Measurements from ENCODE around the gene KMO. TPM values are rescaled to one million over a fixed set of nuclear protein-coding genes. Genes with fewer than 3 reads are reported as not detected.

The KMO gene
- under 0.01 TPM in 1 of 2 replicates, not detected in the other for total RNA-seq

DNA sequence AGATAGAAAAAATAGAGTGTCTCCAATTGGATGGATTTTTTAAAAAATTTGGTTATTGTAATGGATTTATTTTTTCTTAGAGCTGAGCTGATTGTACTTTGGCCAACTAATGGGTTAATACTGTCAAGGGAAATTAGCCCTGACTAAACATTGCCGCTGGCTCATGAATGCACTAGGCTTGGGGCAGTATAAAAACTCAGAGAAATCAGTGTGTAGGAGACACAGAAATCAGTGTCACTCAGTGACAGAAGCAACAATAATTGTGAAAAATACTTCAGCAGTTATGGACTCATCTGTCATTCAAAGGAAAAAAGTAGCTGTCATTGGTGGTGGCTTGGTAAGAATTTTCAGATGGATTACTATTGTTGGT, at the start of gene KMO:
Gene KMO (plus strand): TSS at position 217 of the 370 bp plus-strand sequence. CDS start 67 bp downstream, at position 284.

DNA sequence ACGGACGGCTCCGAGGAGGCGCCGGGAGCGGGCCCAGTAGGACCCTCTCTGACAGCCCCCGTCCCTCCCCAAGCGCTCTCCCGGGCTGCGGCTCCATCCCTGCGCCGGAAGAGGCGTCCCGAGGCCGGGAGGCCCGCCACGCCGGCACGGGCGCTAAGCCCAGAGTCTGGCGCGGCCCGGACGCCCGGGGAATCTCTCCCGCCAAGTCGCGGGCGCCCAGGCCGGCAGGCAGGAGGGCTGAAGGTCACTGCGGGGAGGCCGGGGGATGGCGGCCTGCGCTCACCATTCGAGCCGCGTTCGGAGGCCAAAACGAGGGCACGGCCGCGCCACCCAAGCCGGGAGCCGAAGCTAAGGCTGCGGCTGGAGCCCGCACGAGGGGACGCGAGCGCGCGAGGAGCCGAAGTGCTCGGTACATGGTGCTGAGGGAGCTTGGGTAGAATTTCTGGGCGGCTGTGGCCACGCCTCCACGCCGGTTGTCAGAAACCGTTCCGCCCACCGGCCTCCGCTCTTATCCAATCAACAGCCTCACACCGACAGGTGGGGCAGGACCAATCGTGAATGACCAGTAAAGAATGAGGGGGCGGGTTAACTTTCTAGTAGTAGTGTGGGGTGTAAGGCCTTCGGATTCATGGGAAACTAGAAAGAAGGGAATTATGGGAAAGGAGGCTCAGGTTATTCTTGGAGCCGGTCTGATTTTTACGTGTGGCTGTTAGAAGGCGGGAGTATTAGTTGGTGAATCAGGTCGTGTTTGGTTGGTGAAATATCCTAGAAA, 12.7 kb upstream of the KMO start, which contains the start of gene FH:
Gene FH (minus strand): TSS at position 448 of the 772 bp plus-strand sequence. CDS start 33 bp downstream, at position 415.

GRCh38 chr1:241640149-241640866, 108.1 kb downstream of the KMO start, which contains the start of the genes CHML and OPN3:
TSS of gene CHML (minus strand) at chr1:241640369. CDS start at chr1:241635766, 4,603 bp downstream.
TSS of gene OPN3 (minus strand) at chr1:241640369. CDS start at chr1:241640254, 115 bp downstream.

Other genes with a start within 250 kb of the KMO start
- gene RGS7, start 175.2 kb upstream of the KMO start, total RNA-seq: 0.62 and 0.77 TPM in 2 replicates
- 88.1 and 153 TPM in 2 replicates for gene FH, start 12.6 kb upstream of the KMO start, total RNA-seq
- 13.4 and 20.4 TPM in 2 replicates for gene CHML, start 108.0 kb downstream of the KMO start, total RNA-seq
- gene OPN3, start 108.0 kb downstream of the KMO start, total RNA-seq: 13.2 and 16.4 TPM in 2 replicates
- gene WDR64, start 119.9 kb downstream of the KMO start, total RNA-seq: not detected in 2 replicates

All from uterine smooth muscle cell (primary cell).